ENCODE results near the gene PHF11.

PHF11 gene

GRCh38 chr13:49512578-49512977 is 16.8 kb downstream of the PHF11 start:
- DNase-seq (ENCODE audit: low read depth): no peak
- no peak overlapping the region for H3K4me3 ChIP-seq (ENCODE audit: control insufficient read depth, low read depth, low read length)
- TF ChIP-seq CTCF (conservative IDR thresholded peaks at IDR 0.05; ENCODE audit: control insufficient read depth, insufficient read depth, low read depth, low read length): no peak

- no peak for DNase-seq (ENCODE audit: low read depth)
- no peak for TF ChIP-seq CTCF (conservative IDR thresholded peaks at IDR 0.05; ENCODE audit: control insufficient read depth, insufficient read depth, low read depth, low read length)
- H3K4me3 ChIP-seq (ENCODE audit: control insufficient read depth, low read depth, low read length): no peak overlapping the region
Measured at GRCh38 chr13:49516467-49516866, 20.7 kb downstream of the PHF11 start.

GRCh38 chr13:49517461-49517860 is 21.7 kb downstream of the PHF11 start:
- peak; percentile 34 for DNase-seq (ENCODE audit: low read depth)
- H3K4me3 ChIP-seq (ENCODE audit: control insufficient read depth, low read depth, low read length): no peak overlapping the region
- TF ChIP-seq CTCF (conservative IDR thresholded peaks at IDR 0.05; ENCODE audit: control insufficient read depth, insufficient read depth, low read depth, low read length): peak; percentile 35

GRCh38 chr13:49521224-49521623 is 25.5 kb downstream of the PHF11 start:
- H3K4me3 ChIP-seq (ENCODE audit: control insufficient read depth, low read depth, low read length): no peak overlapping the region

GRCh38 chr13:49524740-49525501 is 29.2 kb downstream of the PHF11 start:
- no peak for DNase-seq (ENCODE audit: low read depth)
- TF ChIP-seq CTCF (conservative IDR thresholded peaks at IDR 0.05; ENCODE audit: control insufficient read depth, insufficient read depth, low read depth, low read length): no peak
- no peak overlapping the region for H3K4me3 ChIP-seq (ENCODE audit: control insufficient read depth, low read depth, low read length)

More at GRCh38 chr13:49521224-49521623, 25.5 kb downstream of the PHF11 start:
- TF ChIP-seq CTCF (conservative IDR thresholded peaks at IDR 0.05; ENCODE audit: control insufficient read depth, insufficient read depth, low read depth, low read length): no peak
- DNase-seq (ENCODE audit: low read depth): no peak

GRCh38 chr13:49527123-49527522 is 31.4 kb downstream of the PHF11 start:
- no peak for TF ChIP-seq CTCF (conservative IDR thresholded peaks at IDR 0.05; ENCODE audit: control insufficient read depth, insufficient read depth, low read depth, low read length)
- no peak for DNase-seq (ENCODE audit: low read depth)
- H3K4me3 ChIP-seq (ENCODE audit: control insufficient read depth, low read depth, low read length): no peak overlapping the region
